Measurements from ENCODE around the gene KLHL30. TPM values are rescaled to one million over a fixed set of nuclear protein-coding genes. Genes with fewer than 3 reads are reported as not detected.
A peak's percentile ranks its signal among the peaks of the same experiment; 100 is the strongest.

Gene KLHL30
- total RNA-seq, 4 donors from 2014 or later, result 0.09 to 0.38 (median 0.18) TPM; not detected in 1

DNA sequence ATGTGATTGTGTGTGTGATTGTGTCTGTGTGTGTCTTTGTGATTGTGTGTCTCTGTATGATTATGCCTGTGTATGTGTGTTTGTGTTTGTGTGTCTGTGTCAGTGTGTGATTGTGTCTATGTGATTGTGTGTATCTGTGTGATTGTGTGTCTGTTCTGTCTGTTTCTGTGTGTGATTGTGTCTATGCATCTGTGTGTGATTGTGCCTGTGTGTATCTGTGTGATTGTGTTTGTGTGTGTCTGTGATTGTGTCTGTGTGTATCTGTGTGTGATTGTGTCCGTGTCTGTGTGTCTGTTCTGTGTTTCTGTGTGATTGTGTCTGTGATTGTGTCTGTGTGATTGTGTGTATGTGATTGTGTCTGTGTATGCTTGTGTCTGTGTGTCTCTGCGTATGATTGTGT, 12.1 kb upstream of the KLHL30 start:
- WGBS, 2 donors, result 57 to 70% methylated on average over 1 to 2 of the region's 2 CpGs

DNA sequence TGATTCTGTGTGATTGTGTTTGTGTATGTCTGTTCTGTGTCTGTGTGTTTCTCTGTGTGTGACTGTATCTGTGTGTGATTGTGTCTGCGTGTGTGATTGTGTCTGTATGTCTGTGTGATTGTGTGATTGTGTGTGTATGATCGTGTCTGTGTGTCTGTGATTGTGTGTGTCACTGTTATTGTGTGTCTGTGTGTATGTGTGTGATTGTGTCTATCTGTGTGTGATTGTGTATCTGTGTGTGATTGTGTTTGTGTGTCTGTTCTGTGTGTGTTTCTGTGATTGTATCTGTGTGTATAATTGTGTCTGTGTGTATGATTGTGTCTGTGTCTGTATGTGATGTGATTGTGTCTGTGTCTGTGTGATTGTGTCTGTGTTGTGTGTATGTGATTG, 11.7 kb upstream of the KLHL30 start:
- WGBS, 2 donors, result 67 to 79% methylated on average over 2 of the region's 2 CpGs
- intact Hi-C loops (cut with DNase I), result no loop called here

More for the DNA sequence above, 12.1 kb upstream of the KLHL30 start:
- Histone ChIP-seq H3K9me3 (no peaks in the 10 kb centered on the region), H3K36me3 (no peaks in the 10 kb centered on the region), H3K4me3 (no peak overlapping the region), H3K27ac (no peak overlapping the region), H3K4me1 (peaks cover 0 to 16% (median 0%) of the 10 kb centered on the region in 3 donors), H3K27me3 (peaks cover 0 to 11% (median 0%) of the 10 kb centered on the region in 4 donors)
- no peak for DNase-seq
- TF ChIP-seq POLR2A (IDR thresholded peaks at IDR 0.05), result no peak
- TF ChIP-seq, protein P1, sequence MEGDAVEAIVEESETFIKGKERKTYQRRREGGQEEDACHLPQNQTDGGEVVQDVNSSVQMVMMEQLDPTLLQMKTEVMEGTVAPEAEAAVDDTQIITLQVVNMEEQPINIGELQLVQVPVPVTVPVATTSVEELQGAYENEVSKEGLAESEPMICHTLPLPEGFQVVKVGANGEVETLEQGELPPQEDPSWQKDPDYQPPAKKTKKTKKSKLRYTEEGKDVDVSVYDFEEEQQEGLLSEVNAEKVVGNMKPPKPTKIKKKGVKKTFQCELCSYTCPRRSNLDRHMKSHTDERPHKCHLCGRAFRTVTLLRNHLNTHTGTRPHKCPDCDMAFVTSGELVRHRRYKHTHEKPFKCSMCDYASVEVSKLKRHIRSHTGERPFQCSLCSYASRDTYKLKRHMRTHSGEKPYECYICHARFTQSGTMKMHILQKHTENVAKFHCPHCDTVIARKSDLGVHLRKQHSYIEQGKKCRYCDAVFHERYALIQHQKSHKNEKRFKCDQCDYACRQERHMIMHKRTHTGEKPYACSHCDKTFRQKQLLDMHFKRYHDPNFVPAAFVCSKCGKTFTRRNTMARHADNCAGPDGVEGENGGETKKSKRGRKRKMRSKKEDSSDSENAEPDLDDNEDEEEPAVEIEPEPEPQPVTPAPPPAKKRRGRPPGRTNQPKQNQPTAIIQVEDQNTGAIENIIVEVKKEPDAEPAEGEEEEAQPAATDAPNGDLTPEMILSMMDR (IDR thresholded peaks at IDR 0.05), result no peak
- intact Hi-C loops (cut with DNase I), result no loop called here

DNA sequence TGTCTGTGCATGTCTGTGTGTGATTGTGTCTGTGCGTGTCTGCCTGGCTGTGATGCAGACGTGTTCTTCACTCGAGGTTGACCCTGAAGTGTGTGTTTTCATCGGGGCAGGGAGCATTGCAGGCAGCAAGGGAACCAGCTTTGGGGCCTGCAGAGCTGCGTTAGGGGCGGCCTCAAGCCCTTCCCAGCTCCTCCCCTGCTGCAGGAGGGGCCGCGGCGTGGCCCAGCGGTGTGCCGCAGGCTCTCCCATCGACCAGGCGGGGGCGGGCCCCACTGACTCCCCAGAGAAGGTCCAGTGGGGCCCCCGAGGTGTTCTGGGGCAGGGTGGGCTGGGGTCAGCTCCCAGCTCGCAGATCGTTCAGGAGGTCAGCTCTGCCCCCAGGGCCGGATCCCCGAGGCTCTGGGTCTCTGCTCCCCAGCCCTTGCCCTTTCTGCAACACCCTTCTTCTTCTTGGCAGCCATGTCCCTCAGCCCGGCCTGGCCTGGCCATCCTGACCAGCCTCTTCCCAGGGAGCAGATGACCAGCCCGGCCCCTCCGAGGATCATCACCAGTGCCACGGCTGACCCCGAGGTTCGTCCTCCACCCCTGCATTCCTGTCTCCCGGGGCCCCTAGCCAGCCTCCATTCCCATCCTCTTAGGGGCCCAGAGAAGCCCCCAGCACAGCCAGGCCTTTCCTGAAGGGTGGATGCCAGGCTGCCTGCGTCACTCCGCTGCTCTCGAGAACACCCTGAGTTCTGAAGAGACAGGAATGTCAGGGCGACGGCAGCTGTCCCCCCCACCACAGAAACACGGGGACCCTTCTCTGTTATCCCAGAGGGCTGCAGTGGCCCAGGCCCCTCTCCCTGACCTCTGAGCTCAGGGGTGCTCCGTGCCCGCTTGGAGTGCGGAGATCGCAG, 11.1 kb upstream of the KLHL30 start:
- H3K4me1 ChIP-seq, result peaks cover 0 to 16% (median 0%) of the 10 kb centered on the region in 3 donors
- TF ChIP-seq, protein P1 (IDR thresholded peaks at IDR 0.05), result no peak
- no peak for TF ChIP-seq POLR2A (IDR thresholded peaks at IDR 0.05)
- peak overlapping the region in 2 of 4 donors; percentile 28 to 40 for H3K4me3 ChIP-seq
- 37 to 90% methylated on average over 2 to 15 of the region's 36 CpGs for WGBS, 2 donors
- intact Hi-C loops (cut with DNase I), result no loop called here
- H3K27me3 ChIP-seq, result peaks cover 0 to 4% (median 0%) of the 10 kb centered on the region in 4 donors
- DNase-seq, result no peak
- H3K9me3 ChIP-seq, result no peaks in the 10 kb centered on the region
- H3K36me3 ChIP-seq, result no peaks in the 10 kb centered on the region
- H3K27ac ChIP-seq, result peak overlapping the region in 1 of 4 donors; percentile 17

More for the DNA sequence above, 11.7 kb upstream of the KLHL30 start:
- Histone ChIP-seq H3K36me3 (no peaks in the 10 kb centered on the region), H3K27ac (no peak overlapping the region), H3K27me3 (peaks cover 0 to 7% (median 0%) of the 10 kb centered on the region in 4 donors), H3K9me3 (no peaks in the 10 kb centered on the region), H3K4me3 (no peak overlapping the region), H3K4me1 (peaks cover 0 to 16% (median 0%) of the 10 kb centered on the region in 3 donors)
- TF ChIP-seq, protein P1 (IDR thresholded peaks at IDR 0.05), result no peak
- TF ChIP-seq POLR2A (IDR thresholded peaks at IDR 0.05), result no peak
- DNase-seq, result no peak

DNA sequence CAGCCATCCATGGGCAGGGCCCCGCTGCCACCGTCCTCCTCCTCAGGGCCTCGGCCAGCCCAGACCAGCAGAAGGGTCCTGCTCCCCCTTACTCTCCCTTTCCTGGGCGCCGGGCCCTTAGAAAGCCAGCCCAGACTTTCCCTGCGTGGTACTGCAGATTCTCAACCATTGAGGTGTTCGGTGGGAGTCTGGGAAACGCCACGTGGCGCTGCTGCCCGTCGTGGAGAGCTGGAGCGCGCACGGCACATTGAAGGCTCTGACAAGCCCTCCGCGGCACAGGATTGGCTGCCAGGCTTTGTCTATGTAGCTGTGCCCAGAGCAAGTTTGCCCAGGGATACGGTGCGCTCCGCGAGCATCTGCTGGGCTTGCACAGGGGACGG, 10.4 kb upstream of the KLHL30 start:
- Histone ChIP-seq H3K36me3 (no peaks in the 10 kb centered on the region), H3K4me3 (no peak overlapping the region), H3K27me3 (peaks cover 0 to 4% (median 0%) of the 10 kb centered on the region in 4 donors), H3K4me1 (peaks cover 0 to 16% (median 0%) of the 10 kb centered on the region in 3 donors), H3K27ac (no peak overlapping the region), H3K9me3 (no peaks in the 10 kb centered on the region)
- no peak for DNase-seq
- TF ChIP-seq, protein P1 (IDR thresholded peaks at IDR 0.05), result no peak
- TF ChIP-seq POLR2A (IDR thresholded peaks at IDR 0.05), result no peak
- intact Hi-C loops (cut with DNase I), result no loop called here
- WGBS, 2 donors, result 80 to 90% methylated on average over 1 to 7 of the region's 22 CpGs

DNA sequence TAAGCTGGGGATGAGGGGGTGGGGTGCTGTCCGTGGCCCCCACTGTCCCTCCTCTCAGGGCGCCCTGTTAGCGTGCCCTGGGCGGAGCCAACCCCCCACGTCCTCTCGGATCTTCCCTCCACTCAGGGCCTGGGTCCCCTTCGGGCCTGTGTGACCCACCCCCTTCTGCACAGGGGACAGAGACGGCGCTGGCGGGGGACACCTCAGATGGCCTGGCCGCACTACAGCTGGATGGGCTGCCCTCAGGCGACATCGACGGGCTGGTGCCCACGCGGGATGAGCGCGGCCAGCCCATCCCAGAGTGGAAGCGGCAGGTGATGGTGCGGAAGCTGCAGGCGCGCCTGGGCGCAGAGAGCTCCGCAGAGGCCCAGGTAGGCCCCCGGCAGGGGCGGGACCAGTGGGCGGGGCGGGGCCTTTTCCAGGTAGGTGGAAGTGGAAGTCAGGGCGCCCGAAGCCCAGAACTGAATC, 9.9 kb upstream of the KLHL30 start:
- WGBS, 2 donors, result 20% methylated on average over 1 of the region's 30 CpGs; no CpG with 5 or more reads in 1 of the 2 donors
- Histone ChIP-seq H3K4me1 (peaks cover 0 to 16% (median 0%) of the 10 kb centered on the region in 3 donors), H3K4me3 (no peak overlapping the region), H3K27ac (no peak overlapping the region), H3K36me3 (no peaks in the 10 kb centered on the region), H3K9me3 (no peaks in the 10 kb centered on the region), H3K27me3 (peaks cover 0 to 4% (median 0%) of the 10 kb centered on the region in 4 donors)
- TF ChIP-seq, protein P1 (IDR thresholded peaks at IDR 0.05), result no peak
- TF ChIP-seq POLR2A (IDR thresholded peaks at IDR 0.05), result no peak
- no peak for DNase-seq
- intact Hi-C loops (cut with DNase I), result no loop called here

Measured in esophagus squamous epithelium (tissue), 5 donors.